IMR-90 (cell line): ENCODE results near the gene FITM1. TPM values are rescaled to one million over a fixed set of nuclear protein-coding genes. Genes with fewer than 3 reads are reported as not detected.

Source experiments
- ATAC-seq: fragments of 200-7000 bp; cut with Tn5 transposase; 2 replicates; pipeline ENCODE4 v1.9.1; 2020; ENCODE audit warnings: low read depth, mild to moderate bottlenecking, moderate library complexity
- BruUV-seq: library from RNA; stranded (reverse); fragments of 400-500 nt; replicated peaks from 2 replicates; lab custom pipeline; 2021; lab: Mats Ljungman, UMichigan
- CTCF ChIA-PET: fragments of 300-600 bp; formaldehyde crosslinking; extraction: SDS; loops from one replicate; lab custom pipeline; 2021; ENCODE audit warnings: antibody characterized with exemption; lab: Yijun Ruan, JAX
- POLR2A ChIA-PET: fragments of 300-600 bp; sonication (Branson Sonifier 250); formaldehyde crosslinking; loops from one replicate; lab custom pipeline; 2022; ENCODE audit warnings: antibody characterized with exemption; ENCODE audit not compliant: unreplicated experiment; lab: Charles Lee
- DNase-seq: peaks from one replicate; pipeline ENCODE4 v3.0.0; 2013
- H2AFZ ChIP-seq: replicated peaks from 2 replicates; pipeline ENCODE3; 2013; ENCODE audit warnings: low read length, mild to moderate bottlenecking; ENCODE audit not compliant: poor library complexity
- H2AK5ac ChIP-seq: 2 replicates; pipeline ENCODE4 v1.6.1; 2013; ENCODE audit warnings: low read depth, low read length, inconsistent platforms
- H2AK9ac ChIP-seq: replicated peaks from 2 replicates; pipeline ENCODE3; 2013; ENCODE audit warnings: mild to moderate bottlenecking, low read depth, low read length, moderate library complexity; ENCODE audit not compliant: poor library complexity
- H2BK120ac ChIP-seq: 2 replicates; pipeline ENCODE4 v1.6.1; 2013; ENCODE audit warnings: low read depth, low read length, inconsistent platforms
- H2BK15ac ChIP-seq: 3 replicates; pipeline ENCODE4 v1.6.1; 2013; ENCODE audit warnings: low read depth, low read length, inconsistent platforms
- H2BK20ac ChIP-seq: 2 replicates; pipeline ENCODE4 v1.6.1; 2013; ENCODE audit warnings: low read depth, mild to moderate bottlenecking, inconsistent platforms, low read length, moderate library complexity
- H2BK5ac ChIP-seq: 2 replicates; pipeline ENCODE4 v1.6.1; 2013; ENCODE audit warnings: mild to moderate bottlenecking, low read depth, low read length, inconsistent platforms; ENCODE audit not compliant: poor library complexity, severe bottlenecking
- H3K14ac ChIP-seq: replicated peaks from 2 replicates; pipeline ENCODE4 v1.6.1; 2013; ENCODE audit warnings: low read depth, low read length, inconsistent platforms
- H3K18ac ChIP-seq: 2 replicates; pipeline ENCODE4 v1.6.1; 2013; ENCODE audit warnings: low read depth, low read length, control low read depth
- H3K23ac ChIP-seq: 2 replicates; pipeline ENCODE4 v1.6.1; 2013; ENCODE audit warnings: low read depth, low read length, inconsistent platforms
- H3K27ac ChIP-seq: 2 replicates; pipeline ENCODE4 v1.5.1; 2013; ENCODE audit warnings: mild to moderate bottlenecking, control low read depth, low read length; ENCODE audit not compliant: insufficient read depth
- H3K27me3 ChIP-seq: 2 replicates; pipeline ENCODE4 v1.6.1; 2013; ENCODE audit warnings: low read length; ENCODE audit not compliant: control insufficient read depth, insufficient read depth
- H3K36me3 ChIP-seq: 2 replicates; pipeline ENCODE4 v1.6.1; 2013; ENCODE audit warnings: low read length, mixed read lengths; ENCODE audit not compliant: control insufficient read depth, insufficient read depth
- H3K4ac ChIP-seq: 2 replicates; pipeline ENCODE4 v1.6.1; 2013; ENCODE audit warnings: low read depth, low read length, inconsistent platforms
- H3K4me1 ChIP-seq: 2 replicates; pipeline ENCODE4 v1.6.1; 2013; ENCODE audit warnings: low read length, mixed read lengths; ENCODE audit not compliant: control insufficient read depth, insufficient read depth
- H3K4me2 ChIP-seq: 2 replicates; pipeline ENCODE4 v1.6.1; 2013; ENCODE audit warnings: low read depth, mild to moderate bottlenecking, control low read depth, low read length, moderate library complexity
- H3K4me3 ChIP-seq: 2 replicates; pipeline ENCODE4 v1.5.1; 2013; ENCODE audit warnings: low read depth, mild to moderate bottlenecking, control low read depth, low read length, moderate library complexity; ENCODE audit not compliant: insufficient read depth
- H3K56ac ChIP-seq: 2 replicates; pipeline ENCODE4 v1.6.1; 2013; ENCODE audit warnings: low read length, inconsistent platforms; ENCODE audit not compliant: insufficient read depth; ENCODE audit errors: extremely low read depth
- H3K79me1 ChIP-seq, 2 experiments: 2 replicates each; pipeline ENCODE4 v1.6.1; 2013; ENCODE audit warnings: low read length in 2 of 2, inconsistent platforms in 1 of 2, low read depth in 1 of 2
- H3K9ac ChIP-seq: 2 replicates; pipeline ENCODE4 v1.6.1; 2013; ENCODE audit warnings: low read depth, low read length, control low read depth
- H3K9me1 ChIP-seq: 2 replicates; pipeline ENCODE4 v1.6.1; 2013; ENCODE audit warnings: low read length, inconsistent platforms; ENCODE audit not compliant: insufficient read depth
- H3K9me3 ChIP-seq: 2 replicates; pipeline ENCODE4 v1.6.1; 2013; ENCODE audit warnings: low read length; ENCODE audit not compliant: control insufficient read depth, insufficient read depth
- H4K20me1 ChIP-seq: 2 replicates; pipeline ENCODE4 v1.6.1; 2013; ENCODE audit warnings: low read length, inconsistent platforms; ENCODE audit not compliant: insufficient read depth
- H4K5ac ChIP-seq: 2 replicates; pipeline ENCODE4 v1.6.1; 2013; ENCODE audit warnings: mild to moderate bottlenecking, low read depth, low read length, control low read depth
- H4K8ac ChIP-seq, 2 experiments: 2 replicates each; pipeline ENCODE4 v1.6.1; 2013; ENCODE audit warnings: low read depth in 2 of 2, low read length in 2 of 2, control low read depth in 1 of 2, inconsistent platforms in 1 of 2
- H4K91ac ChIP-seq: 2 replicates; pipeline ENCODE4 v1.6.1; 2013; ENCODE audit warnings: low read depth, low read length, inconsistent platforms; ENCODE audit not compliant: insufficient read depth
- BHLHE40 ChIP-seq: fragments of 150-350 bp; IDR thresholded peaks from 2 replicates; pipeline ENCODE4 v1.6.1; 2016; ENCODE audit warnings: mild to moderate bottlenecking, low read depth, low read length
- CEBPB ChIP-seq: IDR thresholded peaks from 2 replicates; pipeline ENCODE4 v1.6.1; 2012; ENCODE audit warnings: low read depth, low read length, improper control_type of control experiment
- FOS ChIP-seq: fragments of 150-350 bp; IDR thresholded peaks from 2 replicates; pipeline ENCODE4 v1.6.1; 2016; ENCODE audit warnings: low read depth, low read length
- MAFK ChIP-seq: IDR thresholded peaks from 2 replicates; pipeline ENCODE4 v1.6.1; 2012; ENCODE audit warnings: low read depth, low read length, improper control_type of control experiment
- MAZ ChIP-seq: IDR thresholded peaks from 2 replicates; pipeline ENCODE4 v1.6.1; 2012; ENCODE audit warnings: low read depth, mild to moderate bottlenecking, low read length, improper control_type of control experiment, moderate library complexity, borderline replicate concordance
- MXI1 ChIP-seq: IDR thresholded peaks from 2 replicates; pipeline ENCODE4 v1.6.1; 2012; ENCODE audit warnings: low read depth, mild to moderate bottlenecking, low read length, moderate library complexity, borderline replicate concordance
- NFE2L2 ChIP-seq: fragments of 150-350 bp; IDR thresholded peaks from 2 replicates; pipeline ENCODE4 v1.6.1; 2016; ENCODE audit warnings: low read depth, mild to moderate bottlenecking, low read length
- POLR2A ChIP-seq: IDR thresholded peaks from 2 replicates; pipeline ENCODE4 v1.6.1; 2012; ENCODE audit warnings: mild to moderate bottlenecking, low read depth, low read length
- RCOR1 ChIP-seq: IDR thresholded peaks from 2 replicates; pipeline ENCODE4 v1.6.1; 2012; ENCODE audit warnings: mild to moderate bottlenecking, low read length, improper control_type of control experiment; ENCODE audit not compliant: insufficient replicate concordance
- SMC3 ChIP-seq: fragments of 150-350 bp; IDR thresholded peaks from 2 replicates; pipeline ENCODE4 v1.6.1; 2016; ENCODE audit warnings: low read depth, mild to moderate bottlenecking, antibody characterized with exemption, low read length, moderate library complexity
- WGBS, 2 experiments: methylation state at CpG; one replicate each; pipeline versions ENCODE4 v1.1.5 to v1.1.7; 2013; ENCODE audit warnings: missing lambda C conversion rate in 2 of 2; ENCODE audit not compliant: insufficient read length in 1 of 2; ENCODE audit errors: extremely low coverage in 2 of 2; 5-methylcytosine and 5-hydroxymethylcytosine counted together
- dilution Hi-C: fragments of 300-500 bp; cut with HindIII; formaldehyde crosslinking; loops from one replicate; pipeline ENCODE4 v1.14.3; 2018; ENCODE audit warnings: low sequenced_read_pairs; ENCODE audit not compliant: unreplicated experiment
- in situ Hi-C: fragments of 300-500 bp; cut with MboI; formaldehyde crosslinking; loops from 3 replicates; pipeline ENCODE4 v1.14.3; 2019; ENCODE audit warnings: low sequenced_read_pairs, inconsistent platforms, mixed read lengths
- intact Hi-C: fragments of 100-400 bp; cut with micrococcal nuclease; formaldehyde crosslinking; loops from 2 replicates; pipeline ENCODE4 v1.10.0; 2022
- polyA plus RNA-seq, 3 experiments: library from polyadenylated mRNA; depleted of rRNA; stranded (reverse); fragments of >200 nt; gene quantifications; 2 replicates each; pipeline ENCODE4 v1.2.3, GENCODE V29; 2012; ENCODE audit warnings: low replicate concordance in 1 of 3
- total RNA-seq: library from RNA; depleted of rRNA; stranded (reverse); fragments of >200 nt; gene quantifications from 2 replicates; pipeline ENCODE4 v1.2.3, GENCODE V29; 2012
- TF ChIP-seq, protein P1 (sequence below): fragments of 150-350 bp; IDR thresholded peaks from 2 replicates; pipeline ENCODE4 v1.6.1; 2016; ENCODE audit warnings: low read depth, mild to moderate bottlenecking, low read length, moderate library complexity, borderline replicate concordance
- TF ChIP-seq, protein P2 (sequence below): conservative IDR thresholded peaks from 2 replicates; pipeline ENCODE4 v1.5.1; 2012; ENCODE audit warnings: mild to moderate bottlenecking, low read depth, low read length, improper control_type of control experiment

The FITM1 gene
- total and polyA plus RNA-seq, 2 of the 4 experiments (the other 2 are of a cell fraction) = not detected

DNA sequence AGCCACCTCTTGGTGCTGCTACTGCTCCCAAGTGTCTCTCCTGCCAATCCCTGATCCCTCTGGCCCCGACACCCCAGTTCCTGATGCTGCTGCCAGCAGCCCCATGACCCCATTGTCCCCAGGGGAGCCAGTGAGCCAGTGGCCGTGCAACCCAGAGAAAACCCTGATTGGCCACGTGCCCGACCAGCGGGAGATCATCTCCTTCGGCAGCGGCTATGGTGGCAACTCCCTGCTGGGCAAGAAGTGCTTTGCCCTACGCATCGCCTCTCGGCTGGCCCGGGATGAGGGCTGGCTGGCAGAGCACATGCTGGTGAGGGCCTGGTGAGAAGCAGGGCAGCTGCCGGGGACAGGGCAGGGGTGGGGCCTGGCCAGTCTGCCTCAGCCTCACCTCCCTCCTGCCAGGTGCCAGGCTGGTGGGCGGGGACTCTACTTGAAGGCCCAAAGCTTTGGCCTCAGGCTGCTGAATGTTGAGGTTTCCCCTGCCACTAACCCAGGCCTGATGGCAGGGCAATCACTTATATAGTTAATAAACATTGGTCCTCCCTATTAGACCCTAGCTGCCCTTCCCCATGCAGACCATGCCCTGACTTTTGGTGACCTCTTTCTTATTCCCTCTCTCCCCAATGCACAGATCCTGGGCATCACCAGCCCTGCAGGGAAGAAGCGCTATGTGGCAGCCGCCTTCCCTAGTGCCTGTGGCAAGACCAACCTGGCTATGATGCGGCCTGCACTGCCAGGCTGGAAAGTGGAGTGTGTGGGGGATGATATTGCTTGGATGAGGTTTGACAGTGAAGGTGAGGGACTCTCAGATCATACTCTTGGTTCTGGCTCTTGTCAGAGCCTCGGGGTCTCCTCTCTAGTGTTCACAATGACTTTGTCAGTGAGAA, 31.3 kb upstream of the FITM1 start:
- H3K56ac ChIP-seq = no peak overlapping the region
- peaks cover 17% of the 10 kb centered on the region for H3K9me1 ChIP-seq
- in situ Hi-C loops (loop anchor here (10.0 kb wide), 1 partner anchor 124 kb away; no protein-coding TSS in a partner anchor), dilution Hi-C loops (no loop called here), intact Hi-C loops (no loop called here)
- TF ChIP-seq NFE2L2 (no peak), BHLHE40 (no peak), MAZ (no peak), POLR2A (no peak), SMC3 (no peak), CEBPB (no peak), MAFK (no peak), MXI1 (no peak), FOS (no peak), RCOR1 (no peak)
- TF ChIP-seq, protein P1, sequence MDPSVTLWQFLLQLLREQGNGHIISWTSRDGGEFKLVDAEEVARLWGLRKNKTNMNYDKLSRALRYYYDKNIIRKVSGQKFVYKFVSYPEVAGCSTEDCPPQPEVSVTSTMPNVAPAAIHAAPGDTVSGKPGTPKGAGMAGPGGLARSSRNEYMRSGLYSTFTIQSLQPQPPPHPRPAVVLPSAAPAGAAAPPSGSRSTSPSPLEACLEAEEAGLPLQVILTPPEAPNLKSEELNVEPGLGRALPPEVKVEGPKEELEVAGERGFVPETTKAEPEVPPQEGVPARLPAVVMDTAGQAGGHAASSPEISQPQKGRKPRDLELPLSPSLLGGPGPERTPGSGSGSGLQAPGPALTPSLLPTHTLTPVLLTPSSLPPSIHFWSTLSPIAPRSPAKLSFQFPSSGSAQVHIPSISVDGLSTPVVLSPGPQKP = no peak
- TF ChIP-seq, protein P2, sequence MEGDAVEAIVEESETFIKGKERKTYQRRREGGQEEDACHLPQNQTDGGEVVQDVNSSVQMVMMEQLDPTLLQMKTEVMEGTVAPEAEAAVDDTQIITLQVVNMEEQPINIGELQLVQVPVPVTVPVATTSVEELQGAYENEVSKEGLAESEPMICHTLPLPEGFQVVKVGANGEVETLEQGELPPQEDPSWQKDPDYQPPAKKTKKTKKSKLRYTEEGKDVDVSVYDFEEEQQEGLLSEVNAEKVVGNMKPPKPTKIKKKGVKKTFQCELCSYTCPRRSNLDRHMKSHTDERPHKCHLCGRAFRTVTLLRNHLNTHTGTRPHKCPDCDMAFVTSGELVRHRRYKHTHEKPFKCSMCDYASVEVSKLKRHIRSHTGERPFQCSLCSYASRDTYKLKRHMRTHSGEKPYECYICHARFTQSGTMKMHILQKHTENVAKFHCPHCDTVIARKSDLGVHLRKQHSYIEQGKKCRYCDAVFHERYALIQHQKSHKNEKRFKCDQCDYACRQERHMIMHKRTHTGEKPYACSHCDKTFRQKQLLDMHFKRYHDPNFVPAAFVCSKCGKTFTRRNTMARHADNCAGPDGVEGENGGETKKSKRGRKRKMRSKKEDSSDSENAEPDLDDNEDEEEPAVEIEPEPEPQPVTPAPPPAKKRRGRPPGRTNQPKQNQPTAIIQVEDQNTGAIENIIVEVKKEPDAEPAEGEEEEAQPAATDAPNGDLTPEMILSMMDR = no peak
- no peak overlapping the region for H2BK120ac ChIP-seq
- DNase-seq = no peak
- POLR2A ChIA-PET = no interaction called here
- no TSS peak for BruUV-seq
- WGBS, 2 experiments = 84% methylated on average over 5 of the region's 17 CpGs; no CpG with 5 or more reads in 1 of the 2 experiments
- peaks cover 43% of the 10 kb centered on the region for H3K36me3 ChIP-seq
- no peak overlapping the region for H2AK9ac ChIP-seq
- no peak overlapping the region for H3K14ac ChIP-seq
- H2BK15ac ChIP-seq = no peak overlapping the region
- H3K27me3 ChIP-seq = no peaks in the 10 kb centered on the region
- peaks cover 19% of the 10 kb centered on the region; the same call in 1 of the 2 replicates for H4K20me1 ChIP-seq
- H2BK20ac ChIP-seq = no peak overlapping the region
- peaks cover 16 to 41% of the 10 kb centered on the region in 2 experiments for H3K79me1 ChIP-seq
- H2AFZ ChIP-seq = no peak overlapping the region
- H3K4me2 ChIP-seq = no peak overlapping the region
- no peak overlapping the region for H4K5ac ChIP-seq
- H2AK5ac ChIP-seq = no peak overlapping the region
- CTCF ChIA-PET = no interaction called here
- H3K23ac ChIP-seq = no peak overlapping the region
- no peak overlapping the region for H3K4ac ChIP-seq
- H4K91ac ChIP-seq = no peak overlapping the region
- no peak overlapping the region for H3K27ac ChIP-seq
- H3K9me3 ChIP-seq = no peaks in the 10 kb centered on the region
- no peak overlapping the region for H3K4me3 ChIP-seq
- H3K9ac ChIP-seq = no peak overlapping the region
- H2BK5ac ChIP-seq = no peak overlapping the region
- H4K8ac ChIP-seq = no peak overlapping the region
- H3K18ac ChIP-seq = no peak overlapping the region
- peaks cover 5% of the 10 kb centered on the region for H3K4me1 ChIP-seq
- no peak for ATAC-seq
